HG03558 (cell line): ENCODE measurements around the gene OSCP1.

Experiments
- ATAC-seq: cut with Tn5 transposase; IDR thresholded peaks from one replicate; pipeline ENCODE4 v1.9.1; 2021; ENCODE audit warnings: moderate number of reproducible peaks; ENCODE audit not compliant: unreplicated experiment; ENCODE audit errors: extremely low read depth

The OSCP1 gene

GRCh38 chr1:36411674-36412648 is 38.3 kb downstream of the OSCP1 start:
- ATAC-seq, result no peak

DNA sequence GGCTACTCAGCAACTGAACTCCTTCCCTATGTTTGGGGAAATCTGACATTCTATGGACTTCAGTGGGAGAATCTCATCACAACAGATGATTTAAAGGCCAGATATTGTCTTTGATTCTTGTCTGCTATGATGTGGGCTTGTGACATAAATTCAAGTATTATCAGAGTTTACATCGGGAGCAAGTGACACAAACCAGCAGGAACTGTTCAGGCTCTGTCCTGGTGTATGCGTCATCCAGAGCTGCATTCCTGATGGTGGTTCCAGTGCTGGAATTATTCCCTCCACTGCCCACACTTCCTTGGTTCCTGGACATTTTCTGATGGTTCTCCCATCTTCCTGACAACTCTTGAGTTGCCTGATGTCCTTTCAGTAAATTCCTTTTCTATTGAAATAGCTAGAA is 41.8 kb downstream of the OSCP1 start:
- no peak for ATAC-seq

- ATAC-seq, result no peak
Observed at GRCh38 chr1:36406440-36406839, 43.8 kb downstream of the OSCP1 start.

GRCh38 chr1:36402504-36402890 is 47.8 kb downstream of the OSCP1 start:
- ATAC-seq, result no peak

DNA sequence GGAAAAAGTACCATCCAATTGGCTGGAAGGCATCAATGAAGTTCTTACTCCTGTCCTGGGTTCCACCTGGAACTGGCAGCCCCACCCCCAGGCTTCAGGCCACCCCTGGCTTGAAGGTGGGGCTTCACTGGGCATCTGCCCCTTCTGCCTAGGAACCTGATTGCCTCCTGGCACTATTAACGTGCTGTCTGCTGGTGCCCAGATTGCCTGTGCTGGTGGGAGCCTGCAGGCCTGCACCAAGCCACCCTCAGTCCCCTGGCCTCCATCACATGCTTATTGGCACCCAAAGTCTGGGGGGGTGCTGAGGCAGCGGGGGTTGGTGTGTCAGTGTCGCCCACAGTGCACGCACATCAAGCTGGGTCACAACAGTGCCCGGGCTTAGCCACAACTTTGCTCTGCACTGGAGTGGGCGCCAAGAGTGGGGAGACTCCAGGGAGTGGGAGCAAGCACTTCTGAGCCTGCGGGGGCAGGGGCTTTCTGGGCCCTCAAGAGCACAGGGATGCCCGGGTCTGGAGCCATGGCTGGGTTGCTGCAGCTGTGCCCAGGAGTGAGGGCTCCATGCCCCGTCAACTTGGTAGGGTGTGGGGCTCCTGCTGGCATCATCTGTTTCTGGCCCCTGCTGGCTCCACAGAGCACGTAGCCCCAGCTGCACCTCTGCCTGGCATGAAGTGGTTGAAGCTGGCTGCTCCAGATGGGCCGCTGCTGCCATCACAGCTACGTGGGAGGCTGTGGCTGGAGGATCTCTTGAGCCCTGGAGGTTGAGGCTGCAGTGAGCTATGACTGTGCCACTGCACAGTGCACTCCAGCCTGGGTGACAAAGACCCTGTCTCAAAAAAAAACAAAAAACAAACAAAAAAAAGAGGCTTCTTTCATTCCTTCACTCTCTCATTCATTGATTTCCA is 48.4 kb downstream of the OSCP1 start:
- no peak for ATAC-seq

GRCh38 chr1:36400825-36401601 is 49.2 kb downstream of the OSCP1 start:
- ATAC-seq, result no peak

- ATAC-seq, result no peak
Observed at GRCh38 chr1:36400514-36400824, 49.8 kb downstream of the OSCP1 start.

- no peak for ATAC-seq
Observed at GRCh38 chr1:36398370-36398977, 51.8 kb downstream of the OSCP1 start.

GRCh38 chr1:36397378-36398230 is 52.6 kb downstream of the OSCP1 start, which contains the start of gene LSM10:
LSM10 (minus strand) TSS chr1:36397908; CDS start chr1:36394129, 3,779 bp downstream.
- peak; percentile 64 for ATAC-seq

DNA sequence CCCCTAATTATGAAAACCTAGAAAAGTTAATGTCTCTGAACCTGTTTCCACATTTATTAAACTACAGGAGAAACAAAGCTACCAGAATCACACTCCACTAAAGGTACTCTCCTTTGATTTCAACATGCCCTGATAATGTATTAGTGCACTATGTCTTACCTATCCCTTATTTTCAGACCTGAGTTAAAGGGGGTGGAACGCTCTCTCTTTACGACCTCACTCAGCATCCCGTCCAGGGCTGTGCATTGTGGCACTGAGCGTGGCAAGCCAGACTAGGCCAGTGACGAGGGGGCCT is 53.2 kb downstream of the OSCP1 start:
- ATAC-seq, result no peak

DNA sequence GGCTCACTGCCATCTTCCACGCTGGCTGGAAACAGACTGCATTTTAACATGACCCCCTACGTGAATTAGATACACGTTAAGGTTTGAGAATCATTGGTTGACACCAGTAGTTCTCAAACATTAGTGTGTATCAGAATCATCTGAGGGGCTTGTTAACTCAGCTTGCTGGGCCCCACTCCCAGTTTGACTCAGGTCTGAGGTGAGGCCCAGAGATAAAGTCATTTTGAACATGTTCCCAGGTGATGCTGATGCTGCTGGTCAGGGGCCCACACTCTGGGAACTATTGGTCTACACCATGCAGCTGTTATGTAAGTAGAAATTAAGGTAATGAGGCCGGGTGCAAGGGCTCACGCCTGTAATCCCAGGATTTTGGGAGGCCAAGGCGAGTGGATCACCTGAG is 53.9 kb downstream of the OSCP1 start:
- no peak for ATAC-seq

GRCh38 chr1:36393686-36394085 is 56.6 kb downstream of the OSCP1 start:
- ATAC-seq, result no peak

DNA sequence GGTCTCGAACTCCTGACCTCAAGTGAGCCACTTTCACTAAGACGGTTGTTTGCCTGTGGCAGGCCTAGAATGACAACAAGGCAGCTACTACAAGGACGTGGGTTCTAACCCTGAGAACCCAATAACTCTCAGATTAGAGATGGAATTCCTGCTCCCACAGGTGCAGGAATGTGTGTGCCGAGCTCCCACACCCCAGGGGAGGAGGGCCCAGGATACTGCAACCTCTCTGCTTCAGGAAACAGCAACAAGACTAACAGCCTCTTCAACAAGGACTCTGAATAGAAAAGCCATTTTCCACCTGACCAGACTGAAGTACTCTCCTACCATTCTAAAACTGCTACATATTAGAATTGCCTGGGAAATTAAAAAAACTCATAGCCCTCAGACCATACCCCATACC is 57.4 kb downstream of the OSCP1 start:
- no peak for ATAC-seq

DNA sequence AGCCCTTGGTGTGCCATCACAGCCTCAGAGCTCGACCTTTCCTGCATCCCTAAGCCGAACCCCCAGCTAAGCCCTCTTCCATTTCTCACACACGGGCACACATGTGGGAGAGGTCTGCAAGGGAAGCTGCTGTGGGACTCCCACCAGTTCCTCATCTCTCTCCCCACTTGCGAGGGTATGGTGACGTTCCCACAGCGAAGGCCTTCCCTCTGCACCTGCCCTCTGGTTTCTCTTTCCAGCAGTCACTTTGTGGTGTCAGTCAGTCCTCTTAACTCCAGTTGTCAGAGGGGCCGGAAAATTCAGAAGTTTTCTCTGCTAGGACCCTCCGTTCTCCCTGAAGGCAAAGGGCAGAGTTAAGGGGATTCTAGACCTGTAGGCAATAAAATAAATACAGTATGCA is 59.0 kb downstream of the OSCP1 start:
- no peak for ATAC-seq

- ATAC-seq, result no peak
Observed at GRCh38 chr1:36390411-36390810, 59.8 kb downstream of the OSCP1 start.

DNA sequence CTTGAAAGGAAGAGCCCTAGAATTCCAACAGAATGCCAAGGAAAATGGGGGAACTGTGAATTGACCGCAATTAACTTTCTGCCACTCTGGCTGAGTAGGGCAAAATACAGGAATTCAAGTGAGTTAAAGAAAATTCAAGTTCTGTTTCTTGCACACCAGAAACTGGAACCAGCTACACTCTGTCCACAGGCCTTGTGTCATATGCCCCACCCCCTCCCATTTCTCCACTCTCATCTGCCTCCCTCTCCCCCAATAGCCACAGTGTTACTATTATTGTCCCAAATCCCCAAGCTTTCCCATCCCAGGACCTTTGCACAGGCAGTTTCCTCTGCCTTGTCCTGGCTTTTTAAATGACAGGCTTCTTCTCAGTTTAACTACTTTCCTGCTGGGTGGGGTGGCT is 60.3 kb downstream of the OSCP1 start:
- no peak for ATAC-seq

GRCh38 chr1:36389261-36389660 is 61.0 kb downstream of the OSCP1 start:
- ATAC-seq, result no peak

- ATAC-seq, result no peak
Observed at GRCh38 chr1:36387141-36387949, 62.9 kb downstream of the OSCP1 start.
